Neural cell (in vitro differentiated cells): ENCODE data around the gene TOR3A. TPM values are rescaled to one million over a fixed set of nuclear protein-coding genes. Genes with fewer than 3 reads are reported as not detected.

ENCODE experiments used
- H2AFZ ChIP-seq: fragments of 200-600, 300-800 bp; sonication (generic), shearing (Covaris generic); 2 replicates; pipeline ENCODE4 v1.6.0; 2014; ENCODE audit warnings: low read depth, mild to moderate bottlenecking, antibody characterized with exemption, low read length, moderate library complexity
- H3F3A ChIP-seq: fragments of 200-600 bp; shearing (Covaris generic); 2 replicates; pipeline ENCODE4 v1.6.1; 2016; ENCODE audit warnings: mild to moderate bottlenecking, moderate library complexity, mixed read lengths, antibody characterized with exemption, low read length; ENCODE audit not compliant: insufficient read depth, poor library complexity, severe bottlenecking
- H3K27ac ChIP-seq: fragments of 200-600, 300-800 bp; sonication (generic), shearing (Covaris generic); 2 replicates; pipeline ENCODE4 v1.5.1; 2014; ENCODE audit warnings: mild to moderate bottlenecking, low read length, moderate library complexity
- H3K27me3 ChIP-seq: fragments of 300-800, 200-600 bp; sonication (generic), shearing (Covaris generic); 2 replicates; pipeline ENCODE4 v1.6.0; 2014; ENCODE audit warnings: mild to moderate bottlenecking, low read depth, low read length, moderate library complexity; ENCODE audit not compliant: insufficient read depth
- H3K36me3 ChIP-seq: fragments of 300-800, 200-600 bp; sonication (generic), shearing (Covaris generic); 2 replicates; pipeline ENCODE4 v1.5.1; 2014; ENCODE audit warnings: mild to moderate bottlenecking, antibody characterized with exemption, low read length, moderate library complexity; ENCODE audit not compliant: insufficient read depth
- H3K4me2 ChIP-seq: fragments of 300-800, 200-600 bp; sonication (generic), shearing (Covaris generic); 2 replicates; pipeline ENCODE4 v1.6.0; 2014; ENCODE audit warnings: mild to moderate bottlenecking, low read length
- H3K4me3 ChIP-seq: fragments of 300-800, 200-600 bp; sonication (generic), shearing (Covaris generic); 2 replicates; pipeline ENCODE4 v1.5.1; 2014; ENCODE audit warnings: mild to moderate bottlenecking, low read length, moderate library complexity
- H3K79me2 ChIP-seq: fragments of 200-600 bp; shearing (Covaris generic); replicated peaks from 2 replicates; pipeline ENCODE4 v1.6.0; 2014; ENCODE audit warnings: mild to moderate bottlenecking, low read length, moderate library complexity; ENCODE audit not compliant: insufficient read depth
- H3K9ac ChIP-seq: fragments of 300-800, 200-600 bp; sonication (generic), shearing (Covaris generic); 2 replicates; pipeline ENCODE4 v1.6.1; 2016; ENCODE audit warnings: mild to moderate bottlenecking, low read length, mixed read lengths
- H3K9me2 ChIP-seq: fragments of 200-600 bp; shearing (Covaris generic); 2 replicates; pipeline ENCODE4 v1.6.1; 2016; ENCODE audit warnings: mild to moderate bottlenecking, low read length, mixed read lengths; ENCODE audit not compliant: insufficient read depth
- H3K9me3 ChIP-seq: fragments of 200-600, 300-800 bp; sonication (generic), shearing (Covaris generic); 2 replicates; pipeline ENCODE4 v1.6.1; 2016; ENCODE audit warnings: mild to moderate bottlenecking, mixed run types, low read length, moderate library complexity, mixed read lengths
- H4K20me1 ChIP-seq: fragments of 200-600 bp; shearing (Covaris generic); 2 replicates; pipeline ENCODE4 v1.6.1; 2016; ENCODE audit warnings: mild to moderate bottlenecking, mixed run types; ENCODE audit not compliant: insufficient read depth
- CTCF ChIP-seq: fragments of 450-650 bp; IDR thresholded peaks from 2 replicates; pipeline ENCODE4 v1.5.1; 2014; ENCODE audit warnings: antibody characterized with exemption, mild to moderate bottlenecking, moderate library complexity; ENCODE audit not compliant: poor library complexity, severe bottlenecking
- EP300 ChIP-seq: fragments of 450-650 bp; conservative IDR thresholded peaks from 2 replicates; pipeline ENCODE4 v1.6.1; 2014; ENCODE audit warnings: antibody characterized with exemption, mild to moderate bottlenecking, moderate library complexity; ENCODE audit not compliant: poor library complexity, severe bottlenecking
- EZH2 ChIP-seq: fragments of 200-600, 300-800 bp; shearing (Covaris generic), sonication (generic); IDR thresholded peaks from 2 replicates; pipeline ENCODE4 v1.6.1; 2014; ENCODE audit warnings: antibody characterized with exemption, low read length, borderline replicate concordance, mild to moderate bottlenecking; ENCODE audit not compliant: insufficient read depth, poor library complexity, severe bottlenecking
- MXI1 ChIP-seq: fragments of 450-650 bp; conservative IDR thresholded peaks from 2 replicates; pipeline ENCODE4 v1.6.1; 2014; ENCODE audit warnings: antibody characterized with exemption, mild to moderate bottlenecking; ENCODE audit not compliant: poor library complexity, severe bottlenecking
- POLR2AphosphoS5 ChIP-seq: IDR thresholded peaks from 2 replicates; pipeline ENCODE4 v1.6.1; 2012
- RAD21 ChIP-seq: fragments of 450-650 bp; conservative IDR thresholded peaks from 2 replicates; pipeline ENCODE4 v1.6.1; 2014; ENCODE audit warnings: antibody characterized with exemption, mild to moderate bottlenecking, moderate library complexity
- REST ChIP-seq: IDR thresholded peaks from 2 replicates; pipeline ENCODE4 v1.6.1; 2012; ENCODE audit warnings: borderline replicate concordance
- SMC3 ChIP-seq: fragments of 450-650 bp; conservative IDR thresholded peaks from 2 replicates; pipeline ENCODE4 v1.6.1; 2014; ENCODE audit warnings: antibody characterized with exemption, mild to moderate bottlenecking, moderate library complexity; ENCODE audit not compliant: poor library complexity
- TAF1 ChIP-seq: IDR thresholded peaks from 2 replicates; pipeline ENCODE4 v1.6.1; 2012; ENCODE audit warnings: low read depth
- polyA plus RNA-seq: library from polyadenylated mRNA; depleted of rRNA; stranded (reverse); fragments of >200 nt; gene quantifications from 2 replicates; pipeline ENCODE4 v1.2.3, GENCODE V29; 2014

Gene TOR3A
- polyA plus RNA-seq, 1 donor from 2014 or later, result 13.5 TPM

DNA sequence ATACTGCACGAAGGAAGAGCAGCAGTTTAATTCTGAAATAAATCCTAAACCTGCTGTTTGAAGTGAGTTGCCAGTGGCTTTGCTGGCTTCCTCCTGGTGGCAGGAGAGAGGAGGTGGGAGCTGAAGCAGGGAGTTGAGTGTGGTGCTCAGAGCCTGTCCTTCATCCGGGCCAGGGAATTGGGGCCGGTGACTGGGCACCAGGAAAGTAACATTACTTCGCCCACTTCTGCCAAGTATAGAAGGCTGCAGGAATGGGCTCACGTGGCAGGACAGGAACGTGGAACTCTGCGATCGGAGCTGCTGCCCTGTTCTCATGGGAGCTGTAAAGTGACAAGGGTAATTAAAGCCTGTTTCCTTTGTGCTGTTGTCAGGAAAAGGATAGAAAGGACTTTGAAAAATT, 8.7 kb downstream of the TOR3A start (continued):
- TF ChIP-seq SMC3 (no peak), MXI1 (no peak), RAD21 (no peak)

DNA sequence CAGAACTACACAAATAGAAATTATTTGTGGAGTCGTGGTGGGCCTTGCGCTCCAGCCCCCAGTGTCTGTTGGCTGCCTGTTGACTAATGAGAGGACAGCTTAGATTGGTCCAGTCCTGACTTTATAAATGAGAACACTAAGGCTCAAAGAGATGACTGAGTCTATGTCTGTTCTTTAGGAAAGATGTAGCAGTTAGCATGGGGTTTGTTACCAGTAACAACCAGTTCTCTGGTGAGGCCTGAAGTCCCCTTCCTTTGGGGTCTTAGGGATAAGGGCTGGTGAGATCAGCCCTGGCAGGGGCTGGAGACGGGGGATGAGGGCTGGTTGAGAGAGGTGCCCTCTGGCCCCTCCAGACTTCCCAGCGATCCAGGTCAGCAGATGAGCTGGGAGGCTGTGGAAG, 9.1 kb downstream of the TOR3A start:
- Histone ChIP-seq H4K20me1 (no peaks in the 10 kb centered on the region), H3K36me3 (no peaks in the 10 kb centered on the region), H3K4me2 (no peak overlapping the region), H3K4me3 (no peak overlapping the region), H3K27ac (no peak overlapping the region), H3K79me2 (no peaks in the 10 kb centered on the region), H3K9ac (no peak overlapping the region), H3F3A (no peaks in the 10 kb centered on the region), H3K27me3 (no peaks in the 10 kb centered on the region), H2AFZ (no peak overlapping the region), H3K9me3 (no peaks in the 10 kb centered on the region), H3K9me2 (no peaks in the 10 kb centered on the region)
- TF ChIP-seq REST (no peak), SMC3 (no peak), EZH2 (no peak), POLR2AphosphoS5 (no peak), EP300 (no peak), CTCF (no peak), TAF1 (no peak), MXI1 (no peak), RAD21 (no peak)

GRCh38 chr1:179091691-179092165, 9.9 kb downstream of the TOR3A start:
- TF ChIP-seq EP300 (no peak), RAD21 (no peak), REST (no peak), CTCF (no peak), TAF1 (no peak)
- Histone ChIP-seq H3K27ac (no peak overlapping the region), H3K36me3 (no peaks in the 10 kb centered on the region)

More at GRCh38 chr1:179091691-179092165, 9.9 kb downstream of the TOR3A start:
- H3K4me3 ChIP-seq, result no peak overlapping the region
- H3K9ac ChIP-seq, result no peak overlapping the region
- no peaks in the 10 kb centered on the region for H3F3A ChIP-seq
- no peaks in the 10 kb centered on the region for H3K79me2 ChIP-seq
- no peaks in the 10 kb centered on the region for H3K27me3 ChIP-seq
- H4K20me1 ChIP-seq, result no peaks in the 10 kb centered on the region
- H2AFZ ChIP-seq, result no peak overlapping the region
- H3K9me2 ChIP-seq, result no peaks in the 10 kb centered on the region
- no peak overlapping the region for H3K4me2 ChIP-seq
- no peaks in the 10 kb centered on the region for H3K9me3 ChIP-seq
